ENCODE measurements around the gene DNAH9.

The DNAH9 gene

GRCh38 chr17:11601661-11602060 is 3.4 kb downstream of the DNAH9 start:
- DNase-seq (ENCODE audit: low read depth): no peak

- no peak for DNase-seq (ENCODE audit: low read depth)
Measured at GRCh38 chr17:11608396-11608795, 10.1 kb downstream of the DNAH9 start.

GRCh38 chr17:11610999-11611566 is 12.8 kb downstream of the DNAH9 start:
- no peak for DNase-seq (ENCODE audit: low read depth)

GRCh38 chr17:11612956-11613355 is 14.7 kb downstream of the DNAH9 start:
- DNase-seq (ENCODE audit: low read depth): no peak

GRCh38 chr17:11618861-11619566 is 20.7 kb downstream of the DNAH9 start:
- no peak for DNase-seq (ENCODE audit: low read depth)

- DNase-seq (ENCODE audit: low read depth): no peak
Measured at GRCh38 chr17:11622492-11622891, 24.2 kb downstream of the DNAH9 start.

DNA sequence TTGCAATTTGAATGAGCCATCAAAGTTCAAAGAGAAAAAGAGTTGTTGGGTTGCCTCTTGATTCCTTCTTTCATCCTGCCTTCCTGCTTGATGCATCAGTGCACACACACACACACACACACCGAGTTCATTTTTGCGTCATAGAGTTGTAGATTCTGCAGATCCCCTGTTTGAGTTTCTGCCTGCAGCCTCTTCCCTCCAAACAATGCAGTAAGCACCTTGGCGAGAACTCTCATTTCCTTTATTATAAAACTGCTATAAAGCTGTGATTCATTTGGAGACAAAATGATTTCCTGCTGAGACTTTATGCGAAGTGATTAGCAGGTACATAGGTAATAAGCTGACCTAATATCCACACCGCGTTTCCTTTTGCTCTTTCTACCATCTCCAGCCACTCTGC is 26.7 kb downstream of the DNAH9 start:
- DNase-seq (ENCODE audit: low read depth): no peak

DNA sequence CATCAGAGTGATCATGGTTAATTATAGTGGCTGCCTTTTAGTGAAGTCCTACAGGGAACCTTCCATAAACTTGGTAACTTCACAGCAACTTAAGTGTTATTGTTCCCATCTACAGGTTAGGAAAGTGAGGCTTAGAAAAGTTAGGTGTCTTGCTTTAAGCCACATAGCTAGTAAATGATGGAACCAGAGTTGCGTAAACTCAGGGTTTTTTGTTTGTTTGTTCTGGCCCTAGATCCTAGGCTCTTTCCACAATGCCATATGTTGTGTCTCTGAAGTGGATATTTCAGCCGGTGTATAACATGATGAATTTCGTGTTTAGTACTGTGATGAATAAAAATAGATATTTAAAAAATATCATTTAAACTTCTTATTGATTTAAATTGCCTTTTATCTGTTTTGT is 27.6 kb downstream of the DNAH9 start:
- DNase-seq (ENCODE audit: low read depth): no peak

DNA sequence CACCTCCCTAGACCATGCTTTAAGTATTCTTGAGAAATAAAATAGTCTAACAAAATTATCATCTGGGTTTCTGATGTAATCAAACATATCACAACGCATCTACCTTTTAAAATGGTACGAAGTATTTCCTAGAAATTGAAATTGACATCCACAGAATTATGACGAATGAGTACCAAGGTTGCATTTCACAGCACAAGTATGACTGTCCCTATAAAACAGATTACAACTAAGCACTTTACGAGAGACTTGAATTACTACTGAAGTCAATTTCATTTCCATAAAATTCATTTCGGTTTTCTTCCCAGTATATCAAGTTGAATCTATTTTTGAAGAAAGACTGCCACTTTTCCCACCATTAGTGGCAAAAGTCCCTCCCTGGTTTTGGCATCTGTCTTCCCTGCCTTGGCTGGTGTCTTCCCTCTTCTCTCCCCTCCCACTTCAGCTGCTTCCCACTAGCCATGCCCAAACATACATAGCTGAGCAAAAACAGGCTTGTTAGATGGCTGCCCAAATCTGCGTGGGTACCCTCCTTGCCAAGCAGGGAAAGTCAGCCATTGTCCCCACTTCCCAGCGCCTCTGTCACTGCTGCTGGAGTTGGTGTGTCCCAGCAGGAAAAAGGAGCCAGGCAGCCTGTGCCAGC is 29.2 kb downstream of the DNAH9 start:
- DNase-seq (ENCODE audit: low read depth): no peak

DNA sequence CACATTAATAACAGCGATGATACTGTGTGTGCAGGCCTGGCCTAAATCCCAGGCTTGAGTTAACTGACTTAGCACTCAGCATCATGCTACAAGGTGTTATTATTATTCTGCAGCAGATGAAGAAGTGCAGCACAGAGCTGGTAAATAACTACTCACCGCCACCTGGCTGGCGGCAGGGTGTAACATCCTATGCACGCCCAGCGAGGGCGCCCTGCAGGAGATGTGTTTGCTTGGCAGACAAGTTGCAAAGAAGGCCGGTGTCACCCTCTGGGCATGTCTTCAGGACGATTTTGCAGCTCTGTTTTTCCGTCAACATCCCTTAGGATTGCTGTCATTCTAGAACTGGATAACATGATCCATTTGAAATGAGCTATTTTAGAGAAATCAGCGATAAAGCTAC is 30.1 kb downstream of the DNAH9 start:
- no peak for DNase-seq (ENCODE audit: low read depth)

DNA sequence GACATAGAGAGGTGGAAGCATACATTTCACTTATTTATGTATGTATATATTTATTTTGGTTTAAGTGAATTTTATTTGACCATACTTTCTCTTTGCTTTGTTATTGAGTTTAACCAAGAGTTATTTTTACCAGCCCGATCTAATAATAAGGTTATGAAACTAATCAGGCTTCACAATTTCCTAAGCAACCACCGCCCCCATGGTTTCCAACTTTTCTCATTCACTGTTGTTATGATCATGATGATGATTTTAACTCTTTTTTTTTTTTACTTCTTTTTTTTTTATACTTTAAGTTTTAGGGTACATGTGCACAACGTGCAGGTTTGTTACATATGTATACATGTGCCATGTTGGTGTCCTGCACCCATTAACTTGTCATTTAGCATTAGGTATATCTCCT is 30.6 kb downstream of the DNAH9 start:
- no peak for DNase-seq (ENCODE audit: low read depth)

DNA sequence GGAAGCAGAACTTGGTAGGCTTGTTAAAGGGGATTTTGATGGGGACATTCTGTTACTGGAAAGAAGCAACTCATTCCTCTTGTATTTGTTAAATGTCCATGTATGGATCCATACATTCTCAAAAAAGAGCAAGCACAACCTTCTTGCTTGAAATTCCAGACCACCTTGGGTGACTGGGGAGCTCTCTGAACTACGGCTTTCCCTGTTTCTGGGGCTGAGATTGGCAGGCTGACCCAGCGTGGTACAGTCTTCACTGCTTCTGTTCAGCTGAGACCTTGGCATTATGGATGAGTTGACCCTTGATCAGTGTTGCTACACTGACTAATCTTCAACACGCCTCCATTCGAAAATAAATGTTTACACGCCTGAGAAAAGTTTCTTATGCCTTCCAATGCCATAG is 38.5 kb downstream of the DNAH9 start:
- no peak for DNase-seq (ENCODE audit: low read depth)

GRCh38 chr17:11637796-11638195 is 39.5 kb downstream of the DNAH9 start:
- DNase-seq (ENCODE audit: low read depth): no peak

GRCh38 chr17:11638700-11639265 is 40.5 kb downstream of the DNAH9 start:
- DNase-seq (ENCODE audit: low read depth): no peak

- no peak for DNase-seq (ENCODE audit: low read depth)
Measured at GRCh38 chr17:11639736-11640462, 41.6 kb downstream of the DNAH9 start.

- DNase-seq (ENCODE audit: low read depth): no peak
Measured at GRCh38 chr17:11640463-11640814, 42.2 kb downstream of the DNAH9 start.

DNA sequence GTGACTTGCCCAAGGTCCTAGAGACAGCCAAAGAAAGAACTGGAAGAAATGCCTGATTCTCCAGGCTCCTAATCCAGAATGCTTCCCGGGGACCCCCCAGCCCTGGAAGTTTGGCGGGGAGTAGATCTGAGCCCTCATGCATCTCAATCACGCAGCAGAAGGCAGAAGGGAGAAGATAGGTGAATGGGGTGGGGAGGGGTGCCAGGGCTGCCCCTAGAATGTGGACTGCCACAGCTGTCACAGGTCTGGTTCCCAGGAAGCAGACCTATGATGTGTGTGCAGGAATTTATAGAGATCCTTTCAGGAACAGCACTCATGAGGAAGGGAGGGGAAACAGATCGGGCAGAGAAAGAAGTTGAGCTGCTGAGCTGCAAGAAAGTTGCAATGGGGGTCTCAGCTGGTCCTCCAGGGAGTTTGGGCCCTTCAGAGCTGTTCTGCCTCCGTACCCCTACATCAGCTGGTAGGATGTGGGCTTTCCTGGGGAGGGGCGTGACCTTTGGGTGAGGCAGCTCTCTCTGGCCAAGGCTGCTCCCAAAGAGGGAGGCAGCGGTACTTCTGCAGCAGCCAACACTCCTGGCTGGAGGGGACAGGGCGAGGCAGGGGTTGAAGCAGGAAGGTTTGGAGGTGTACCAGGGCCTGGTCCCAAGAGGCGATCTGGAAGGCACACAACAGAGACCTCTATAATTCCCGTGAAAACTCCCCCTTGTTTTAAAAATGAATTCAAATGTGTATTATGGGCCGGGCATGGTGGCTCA is 43.4 kb downstream of the DNAH9 start:
- no peak for DNase-seq (ENCODE audit: low read depth)

DNA sequence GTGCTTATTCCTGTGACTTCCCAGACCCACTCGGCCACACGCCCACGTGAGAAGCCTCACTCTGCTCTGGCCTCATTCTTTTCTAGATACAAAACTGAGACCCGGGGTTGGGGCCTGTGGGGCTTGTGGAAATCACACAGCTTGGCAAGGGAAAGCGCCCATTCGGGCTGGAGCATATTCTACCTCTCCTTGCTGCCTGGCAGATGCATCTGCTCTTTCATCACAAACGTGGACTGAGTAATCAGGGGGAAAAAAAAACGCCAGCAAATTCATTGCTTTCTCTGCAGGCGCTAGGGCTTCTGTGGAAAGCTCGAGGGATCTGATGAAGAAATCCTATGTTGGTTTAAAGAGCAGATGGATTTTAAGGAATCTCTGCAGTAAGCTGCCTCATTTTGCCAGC is 44.4 kb downstream of the DNAH9 start:
- DNase-seq (ENCODE audit: low read depth): no peak

GRCh38 chr17:11643851-11644250 is 45.6 kb downstream of the DNAH9 start:
- DNase-seq (ENCODE audit: low read depth): no peak

GRCh38 chr17:11644265-11645212 is 46.3 kb downstream of the DNAH9 start:
- DNase-seq (ENCODE audit: low read depth): no peak

- DNase-seq (ENCODE audit: low read depth): no peak
Measured at GRCh38 chr17:11645426-11645825, 47.2 kb downstream of the DNAH9 start.

Measured in HS-27A (cell line).